D721Med (cell line): ENCODE data around the gene AIF1.

Experiments used
- DNase-seq: peaks from one replicate; pipeline ENCODE4 v3.0.0; 2011; ENCODE audit warnings: low spot score; ENCODE audit not compliant: insufficient read length
- FAIRE-seq: peaks from 2 replicates; lab custom pipeline; 2011; peaks lifted over from hg19 to GRCh38; lab: Jason Lieb, UNC
- TF ChIP-seq, protein P1 (sequence below): IDR thresholded peaks from 2 replicates; pipeline ENCODE4 v1.5.1; 2012; ENCODE audit warnings: mild to moderate bottlenecking, control low read depth; ENCODE audit not compliant: insufficient read depth; ENCODE audit errors: missing control alignments

AIF1 gene

DNA sequence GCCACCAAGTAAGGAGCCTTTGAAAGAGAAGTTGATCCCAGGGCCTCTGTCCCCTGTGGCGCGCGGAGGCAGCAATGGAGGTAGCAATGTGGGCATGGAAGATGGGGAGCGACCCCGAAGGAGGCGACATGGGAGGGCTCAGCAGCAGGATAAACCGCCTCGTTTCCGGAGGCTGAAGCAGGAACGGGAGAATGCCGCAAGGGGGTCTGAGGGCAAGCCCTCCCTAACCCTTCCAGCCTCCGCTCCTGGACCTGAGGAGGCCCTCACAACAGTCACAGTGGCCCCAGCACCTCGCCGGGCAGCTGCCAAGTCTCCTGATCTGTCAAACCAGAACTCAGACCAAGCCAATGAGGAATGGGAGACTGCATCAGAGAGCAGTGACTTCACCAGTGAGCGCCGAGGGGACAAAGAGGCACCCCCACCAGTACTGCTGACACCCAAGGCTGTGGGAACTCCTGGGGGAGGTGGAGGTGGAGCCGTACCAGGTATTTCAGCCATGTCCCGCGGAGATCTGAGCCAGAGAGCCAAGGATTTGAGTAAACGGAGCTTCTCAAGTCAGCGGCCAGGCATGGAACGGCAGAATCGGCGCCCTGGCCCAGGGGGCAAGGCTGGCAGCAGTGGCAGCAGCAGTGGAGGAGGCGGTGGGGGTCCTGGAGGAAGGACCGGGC lies 17.4 kb downstream of the AIF1 start:
- no peak for FAIRE-seq
- TF ChIP-seq, protein P1, sequence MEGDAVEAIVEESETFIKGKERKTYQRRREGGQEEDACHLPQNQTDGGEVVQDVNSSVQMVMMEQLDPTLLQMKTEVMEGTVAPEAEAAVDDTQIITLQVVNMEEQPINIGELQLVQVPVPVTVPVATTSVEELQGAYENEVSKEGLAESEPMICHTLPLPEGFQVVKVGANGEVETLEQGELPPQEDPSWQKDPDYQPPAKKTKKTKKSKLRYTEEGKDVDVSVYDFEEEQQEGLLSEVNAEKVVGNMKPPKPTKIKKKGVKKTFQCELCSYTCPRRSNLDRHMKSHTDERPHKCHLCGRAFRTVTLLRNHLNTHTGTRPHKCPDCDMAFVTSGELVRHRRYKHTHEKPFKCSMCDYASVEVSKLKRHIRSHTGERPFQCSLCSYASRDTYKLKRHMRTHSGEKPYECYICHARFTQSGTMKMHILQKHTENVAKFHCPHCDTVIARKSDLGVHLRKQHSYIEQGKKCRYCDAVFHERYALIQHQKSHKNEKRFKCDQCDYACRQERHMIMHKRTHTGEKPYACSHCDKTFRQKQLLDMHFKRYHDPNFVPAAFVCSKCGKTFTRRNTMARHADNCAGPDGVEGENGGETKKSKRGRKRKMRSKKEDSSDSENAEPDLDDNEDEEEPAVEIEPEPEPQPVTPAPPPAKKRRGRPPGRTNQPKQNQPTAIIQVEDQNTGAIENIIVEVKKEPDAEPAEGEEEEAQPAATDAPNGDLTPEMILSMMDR = no peak
- DNase-seq = no peak

GRCh38 chr6:31633447-31633846 lies 18.4 kb downstream of the AIF1 start:
- TF ChIP-seq, protein P1 = no peak
- DNase-seq (no peak), FAIRE-seq (no peak)

- DNase-seq (no peak), FAIRE-seq (no peak)
- TF ChIP-seq, protein P1 = no peak
Measured at GRCh38 chr6:31634131-31634530, 19.1 kb downstream of the AIF1 start.

GRCh38 chr6:31634969-31635575 lies 20.0 kb downstream of the AIF1 start:
- TF ChIP-seq, protein P1 = no peak
- no peak for DNase-seq
- no peak for FAIRE-seq

DNA sequence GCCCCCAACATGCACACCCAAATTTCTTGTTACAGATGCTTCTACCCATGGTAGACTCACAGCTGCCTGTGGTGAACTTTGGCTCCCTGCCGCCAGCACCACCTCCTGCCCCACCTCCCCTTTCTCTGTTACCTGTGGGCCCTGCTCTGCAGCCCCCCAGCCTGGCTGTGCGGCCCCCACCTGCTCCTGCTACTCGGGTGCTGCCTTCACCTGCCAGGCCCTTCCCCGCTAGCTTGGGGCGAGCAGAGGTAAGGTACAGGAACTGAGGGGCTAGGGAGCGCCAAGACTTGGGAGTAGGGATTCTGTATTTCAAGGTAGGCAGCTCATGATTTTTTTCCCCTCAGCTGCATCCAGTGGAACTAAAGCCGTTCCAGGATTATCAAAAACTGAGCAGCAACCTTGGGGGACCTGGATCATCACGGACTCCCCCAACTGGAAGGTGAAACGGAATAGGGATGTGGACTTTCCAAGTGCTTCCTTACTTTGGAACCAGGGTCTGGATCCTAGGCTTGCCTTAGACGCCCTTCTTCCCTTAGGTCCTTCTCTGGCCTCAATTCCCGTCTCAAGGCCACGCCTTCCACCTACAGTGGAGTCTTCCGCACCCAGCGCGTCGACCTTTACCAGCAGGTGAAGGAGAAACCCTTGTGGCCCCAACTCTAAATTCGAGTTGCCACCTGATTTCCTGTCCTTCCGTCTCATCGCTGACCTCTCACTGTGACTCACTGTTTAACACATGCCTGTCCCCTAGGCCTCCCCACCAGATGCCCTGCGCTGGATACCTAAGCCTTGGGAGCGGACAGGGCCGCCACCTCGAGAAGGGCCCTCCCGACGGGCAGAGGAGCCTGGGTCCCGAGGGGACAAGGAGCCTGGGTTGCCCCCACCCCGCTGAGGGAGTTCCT lies 21.9 kb downstream of the AIF1 start:
- TF ChIP-seq, protein P1 = no peak
- FAIRE-seq = no peak
- no peak for DNase-seq

GRCh38 chr6:31639043-31639442 lies 24.0 kb downstream of the AIF1 start:
- TF ChIP-seq, protein P1 = no peak
- DNase-seq (no peak), FAIRE-seq (no peak)

DNA sequence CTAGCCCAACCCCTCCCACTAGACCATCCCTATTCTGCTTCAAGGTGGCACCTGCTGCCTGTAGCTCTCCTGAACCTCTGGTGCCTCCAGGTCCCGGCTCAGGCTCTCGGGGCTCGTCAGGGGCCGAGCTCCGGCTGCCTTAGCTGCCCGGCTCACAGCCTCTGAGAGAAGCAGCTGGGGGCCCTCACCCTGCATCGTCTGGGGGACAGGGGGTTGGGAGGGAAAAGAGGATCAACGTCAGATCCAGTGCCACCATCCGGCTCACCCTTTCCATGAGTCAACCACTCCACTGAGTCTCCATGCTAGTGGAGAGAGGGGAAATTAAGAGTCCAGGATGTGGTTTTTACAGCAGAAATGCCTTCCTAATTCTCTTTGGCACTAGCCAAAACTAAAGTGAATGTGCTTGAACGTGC lies 24.4 kb downstream of the AIF1 start:
- no peak for DNase-seq
- FAIRE-seq = no peak

More for the DNA sequence above, 24.4 kb downstream of the AIF1 start:
- TF ChIP-seq, protein P1 = no peak
